ENCODE results near the gene PAH. TPM values are rescaled to one million over a fixed set of nuclear protein-coding genes. Genes with fewer than 3 reads are reported as not detected.

PAH gene
- total RNA-seq, 1 donor from 2014 or later: not detected

- Mint-ChIP-seq H3K9me3 (no peaks in the 10 kb centered on the region), H3K4me3 (no peak overlapping the region), H3K27ac (no peak overlapping the region), H3K36me3 (no peaks in the 10 kb centered on the region), H3K27me3 (ENCODE audit: low read depth) (peaks cover 34% of the 10 kb centered on the region), H3K4me1 (no peaks in the 10 kb centered on the region)
- DNase-seq (ENCODE audit: low spot score in 2 of 2, unreplicated experiment in 2 of 2): no peak
- TF ChIP-seq CTCF (IDR thresholded peaks at IDR 0.05; ENCODE audit: unreplicated experiment): no peak
Measured at GRCh38 chr12:102888511-102888910, 28.5 kb downstream of the PAH start.

GRCh38 chr12:102885043-102885932 is 31.8 kb downstream of the PAH start:
- TF ChIP-seq CTCF (IDR thresholded peaks at IDR 0.05; ENCODE audit: unreplicated experiment): no peak
- Mint-ChIP-seq H3K4me1 (no peaks in the 10 kb centered on the region), H3K27ac (no peak overlapping the region), H3K27me3 (ENCODE audit: low read depth) (peaks cover 41% of the 10 kb centered on the region), H3K4me3 (no peak overlapping the region), H3K36me3 (no peaks in the 10 kb centered on the region), H3K9me3 (no peaks in the 10 kb centered on the region)
- DNase-seq (ENCODE audit: low spot score in 2 of 2, unreplicated experiment in 2 of 2): no peak

GRCh38 chr12:102883204-102883799 is 33.7 kb downstream of the PAH start:
- Mint-ChIP-seq H3K9me3 (no peaks in the 10 kb centered on the region), H3K27me3 (ENCODE audit: low read depth) (peaks cover 43% of the 10 kb centered on the region), H3K27ac (no peak overlapping the region), H3K36me3 (no peaks in the 10 kb centered on the region), H3K4me1 (no peaks in the 10 kb centered on the region), H3K4me3 (no peak overlapping the region)
- TF ChIP-seq CTCF (IDR thresholded peaks at IDR 0.05; ENCODE audit: unreplicated experiment): peak; percentile 72
- peak; percentile 38 to 77 for DNase-seq (ENCODE audit: low spot score in 2 of 2, unreplicated experiment in 2 of 2)

- no peaks in the 10 kb centered on the region for H3K36me3 Mint-ChIP-seq
- no peak overlapping the region for H3K4me3 Mint-ChIP-seq
Measured at GRCh38 chr12:102880783-102881182, 36.3 kb downstream of the PAH start.

GRCh38 chr12:102879144-102879763 is 37.8 kb downstream of the PAH start:
- Mint-ChIP-seq H3K4me1 (peaks cover 3% of the 10 kb centered on the region), H3K27ac (no peak overlapping the region), H3K4me3 (no peak overlapping the region), H3K27me3 (ENCODE audit: low read depth) (peaks cover 33% of the 10 kb centered on the region), H3K9me3 (no peaks in the 10 kb centered on the region), H3K36me3 (no peaks in the 10 kb centered on the region)
- DNase-seq (ENCODE audit: low spot score in 2 of 2, unreplicated experiment in 2 of 2): no peak
- TF ChIP-seq CTCF (IDR thresholded peaks at IDR 0.05; ENCODE audit: unreplicated experiment): no peak

More at GRCh38 chr12:102880783-102881182, 36.3 kb downstream of the PAH start:
- no peak for TF ChIP-seq CTCF (IDR thresholded peaks at IDR 0.05; ENCODE audit: unreplicated experiment)
- Mint-ChIP-seq H3K9me3 (no peaks in the 10 kb centered on the region), H3K27ac (no peak overlapping the region), H3K4me1 (no peaks in the 10 kb centered on the region), H3K27me3 (ENCODE audit: low read depth) (peaks cover 36% of the 10 kb centered on the region)
- no peak for DNase-seq (ENCODE audit: low spot score in 2 of 2, unreplicated experiment in 2 of 2)

All from mesothelial cell of epicardium (in vitro differentiated cells).